HepG2 (cell line): Measurements from ENCODE around the gene VIPR1. TPM values are rescaled to one million over a fixed set of nuclear protein-coding genes. Genes with fewer than 3 reads are reported as not detected.

Experiments used
- ATAC-seq: fragments of 200-7000 bp; cut with Tn5 transposase; 3 replicates; pipeline ENCODE4 v1.9.1; 2020; ENCODE audit warnings: mild to moderate bottlenecking, moderate library complexity
- BruUV-seq: library from RNA; stranded (reverse); fragments of 400-500 nt; replicated peaks from 2 replicates; lab custom pipeline; 2021; lab: Mats Ljungman, UMichigan
- CTCF ChIA-PET: fragments of 300-600 bp; formaldehyde crosslinking; extraction: SDS; loops from one replicate; lab custom pipeline; 2021; ENCODE audit warnings: low total read pairs, inconsistent platforms, low intra/inter-chr PET ratio; lab: Yijun Ruan, JAX
- POLR2A ChIA-PET: fragments of 350-600 bp; sonication (Branson Sonifier 250); formaldehyde crosslinking; loops from one replicate; lab custom pipeline; 2020; ENCODE audit warnings: antibody characterized with exemption, inconsistent platforms; lab: Yijun Ruan, JAX
- DNase-seq: peaks from one replicate; pipeline ENCODE4 v3.0.0-alpha.2; 2015; ENCODE audit warnings: low spot score
- FAIRE-seq: peaks from 3 replicates; lab custom pipeline; 2011; peaks lifted over from hg19 to GRCh38; lab: Jason Lieb, UNC
- H2AFZ ChIP-seq: one replicate; pipeline ENCODE4 v1.6.1; 2011; ENCODE audit warnings: low read length, inconsistent platforms
- H3K27ac ChIP-seq: fragments of 300-600 bp; 3 replicates; pipeline ENCODE4 v1.8.0; 2011; ENCODE audit warnings: mixed run types, mild to moderate bottlenecking, mixed read lengths, low read length, inconsistent platforms; ENCODE audit not compliant: insufficient read depth; ENCODE audit errors: extremely low read length
- H3K27me3 ChIP-seq, 2 experiments: fragments of 200-600 bp in 1 of 2; 2 replicates in 1 of 2; 3 replicates in 1 of 2; pipeline versions ENCODE4 v1.6.0 to v1.8.0; 2011; ENCODE audit warnings: low read length in 2 of 2, mild to moderate bottlenecking in 2 of 2, moderate library complexity in 2 of 2, inconsistent platforms in 1 of 2; ENCODE audit not compliant: insufficient read depth in 2 of 2, control insufficient read depth in 1 of 2
- H3K36me3 ChIP-seq, 2 experiments: fragments of 200-600 bp in 1 of 2; replicated peaks in 1 of 2; 2 replicates in 1 of 2; 3 replicates in 1 of 2; pipeline versions ENCODE4 v1.5.1 to v1.8.0; 2011; ENCODE audit warnings: low read length in 2 of 2, inconsistent platforms in 1 of 2; ENCODE audit not compliant: insufficient read depth in 2 of 2, control insufficient read depth in 1 of 2
- H3K4me1 ChIP-seq: 2 replicates; pipeline ENCODE4 v1.5.1; 2012; ENCODE audit warnings: low read length, inconsistent platforms; ENCODE audit not compliant: insufficient read depth
- H3K4me2 ChIP-seq: 2 replicates; pipeline ENCODE4 v1.6.0; 2011; ENCODE audit warnings: low read depth, low read length, inconsistent platforms
- H3K4me3 ChIP-seq, 3 experiments: fragments of 200-600 bp in 1 of 3; sonication (generic), shearing (Covaris generic) in 1 of 3; replicated peaks in 1 of 3; 2 replicates each; pipeline ENCODE4 v1.5.1; 2011 to 2016; ENCODE audit warnings: low read length in 3 of 3, inconsistent platforms in 2 of 3, low read depth in 2 of 3, mild to moderate bottlenecking in 2 of 3, control low read depth in 1 of 3, mixed read lengths in 1 of 3; ENCODE audit not compliant: insufficient read depth in 1 of 3
- H3K79me2 ChIP-seq: one replicate; pipeline ENCODE4 v1.6.1; 2011; ENCODE audit warnings: low read length, inconsistent platforms; ENCODE audit not compliant: insufficient read depth
- H3K9ac ChIP-seq: 2 replicates; pipeline ENCODE4 v1.6.0; 2011; ENCODE audit warnings: mild to moderate bottlenecking, low read depth, low read length, inconsistent platforms; ENCODE audit not compliant: insufficient read depth
- H3K9me3 ChIP-seq: 2 replicates; pipeline ENCODE4 v1.5.1; 2012; ENCODE audit warnings: mild to moderate bottlenecking, low read length
- H4K20me1 ChIP-seq: 2 replicates; pipeline ENCODE4 v1.6.0; 2011; ENCODE audit warnings: inconsistent platforms, mild to moderate bottlenecking, low read length, moderate library complexity; ENCODE audit not compliant: insufficient read depth
- ELF1 ChIP-seq: sonication (generic); formaldehyde crosslinking; IDR thresholded peaks from 2 replicates; pipeline ENCODE4 v1.4.0; 2020; ENCODE audit warnings: missing genetic modification reagents
- KAT8 ChIP-seq: IDR thresholded peaks from 2 replicates; pipeline ENCODE4 v1.6.1; 2016; ENCODE audit warnings: missing genetic modification reagents, missing compliant biosample characterization
- POGK ChIP-seq: sonication (generic); formaldehyde crosslinking; conservative IDR thresholded peaks from 2 replicates; pipeline ENCODE4 v1.8.0; 2022; ENCODE audit warnings: mild to moderate bottlenecking, moderate library complexity, missing genetic modification reagents
- RFX1 ChIP-seq: fragments of 450-650 bp; IDR thresholded peaks from 2 replicates; pipeline ENCODE4 v1.6.1; 2017
- SAFB2 ChIP-seq: sonication (generic); formaldehyde crosslinking; IDR thresholded peaks from 2 replicates; pipeline ENCODE4 v1.5.1; 2020; ENCODE audit warnings: missing genetic modification reagents, low read depth, mild to moderate bottlenecking, borderline replicate concordance
- THAP9 ChIP-seq: sonication (generic); formaldehyde crosslinking; IDR thresholded peaks from 2 replicates; pipeline ENCODE4; 2020; ENCODE audit warnings: missing genetic modification reagents, mild to moderate bottlenecking, borderline replicate concordance
- ZBTB7B ChIP-seq: sonication (generic); formaldehyde crosslinking; IDR thresholded peaks from 2 replicates; pipeline ENCODE4 v1.4.0; 2020; ENCODE audit warnings: missing genetic modification reagents
- ZKSCAN5 ChIP-seq: sonication (generic); formaldehyde crosslinking; IDR thresholded peaks from 2 replicates; pipeline ENCODE4 v1.5.1; 2020; ENCODE audit warnings: mild to moderate bottlenecking, missing genetic modification reagents
- ZNF335 ChIP-seq: sonication (generic); formaldehyde crosslinking; IDR thresholded peaks from 2 replicates; pipeline ENCODE4 v1.4.0; 2020; ENCODE audit warnings: missing genetic modification reagents
- ZNF33B ChIP-seq: sonication (generic); formaldehyde crosslinking; IDR thresholded peaks from 2 replicates; pipeline ENCODE4 v1.5.1; 2020; ENCODE audit warnings: mild to moderate bottlenecking, missing genetic modification reagents
- ZNF724P ChIP-seq: sonication (generic); formaldehyde crosslinking; IDR thresholded peaks from 2 replicates; pipeline ENCODE4 v1.8.0; 2022; ENCODE audit warnings: missing genetic modification reagents, borderline replicate concordance
- ZNF891 ChIP-seq: sonication (generic); formaldehyde crosslinking; IDR thresholded peaks from 2 replicates; pipeline ENCODE4 v1.5.0; 2020; ENCODE audit warnings: mild to moderate bottlenecking, missing genetic modification reagents
- WGBS: methylation state at CpG from one replicate; pipeline ENCODE4 v1.1.6; 2017; ENCODE audit warnings: low lambda C conversion rate; 5-methylcytosine and 5-hydroxymethylcytosine counted together
- in situ Hi-C: cut with HindIII; loops from 2 replicates; pipeline ENCODE4 v1.10.0; 2017; ENCODE audit warnings: low pct_unique_long_range_greater_than_20kb; ENCODE audit not compliant: extremely low pct_ligation_motif_present
- intact Hi-C: fragments of 100-400 bp; cut with micrococcal nuclease; formaldehyde crosslinking; loops from one replicate; pipeline ENCODE4 v1.10.0; 2022; ENCODE audit not compliant: unreplicated experiment
- polyA plus RNA-seq, 8 experiments: library from polyadenylated mRNA; depleted of rRNA in 3 of 8; stranded (reverse) in 7 of 8; unstranded in 1 of 8; fragments of >200 nt; fragmentation: Illumina TruSeq in 4 of 8; extraction: Trizol in 4 of 8; gene quantifications; 2 replicates each; pipeline versions ENCODE4 v1.2.1 to v1.2.3, GENCODE V29; 2011 to 2016; ENCODE audit warnings: low read depth in 4 of 8, missing spikeins in 1 of 8, mixed read lengths in 1 of 8; ENCODE audit not compliant: insufficient read depth in 1 of 8
- total RNA-seq, 5 experiments: library from RNA; depleted of rRNA; stranded (reverse); fragments of >200 nt; fragmentation: Illumina TruSeq; extraction: Trizol; gene quantifications; 2 replicates each; pipeline ENCODE4 v1.2.3, GENCODE V29; 2016; ENCODE audit warnings: low read depth in 1 of 5

The VIPR1 gene
- total and polyA plus RNA-seq, 2 of the 13 experiments (the other 11 are each of a cell fraction or from before 2014, with no cell fraction given) = 0.04 to 0.11 TPM

- 24% methylated on average over 3 of the region's 4 CpGs for WGBS
- Histone ChIP-seq H3K4me3 (no peak overlapping the region), H3K4me2 (no peak overlapping the region), H3K27me3 (peaks cover 2 to 32% of the 10 kb centered on the region in 2 experiments; a peak in 3 of 5 replicates), H4K20me1 (no peaks in the 10 kb centered on the region), H3K36me3 (no peaks in the 10 kb centered on the region), H3K4me1 (peaks cover 27% of the 10 kb centered on the region), H3K9me3 (no peaks in the 10 kb centered on the region), H3K27ac (no peak overlapping the region), H3K9ac (no peak overlapping the region), H2AFZ (no peak overlapping the region), H3K79me2 (no peaks in the 10 kb centered on the region)
- ChIA-PET POLR2A (no interaction called here), CTCF (no interaction called here)
- DNase-seq = no peak
- intact Hi-C loops (no loop called here), in situ Hi-C loops (no loop called here)
- ATAC-seq = no peak
- no TSS peak for BruUV-seq
- FAIRE-seq = no peak
- no peak for TF ChIP-seq KAT8
- no peak for TF ChIP-seq ZNF33B (CRISPR knock-in tag)
- TF ChIP-seq ZNF724P (CRISPR knock-in tag) = no peak
- no peak for TF ChIP-seq THAP9 (CRISPR knock-in tag)
Measured at GRCh38 chr3:42505849-42506410, 3.5 kb downstream of the VIPR1 start.

DNA sequence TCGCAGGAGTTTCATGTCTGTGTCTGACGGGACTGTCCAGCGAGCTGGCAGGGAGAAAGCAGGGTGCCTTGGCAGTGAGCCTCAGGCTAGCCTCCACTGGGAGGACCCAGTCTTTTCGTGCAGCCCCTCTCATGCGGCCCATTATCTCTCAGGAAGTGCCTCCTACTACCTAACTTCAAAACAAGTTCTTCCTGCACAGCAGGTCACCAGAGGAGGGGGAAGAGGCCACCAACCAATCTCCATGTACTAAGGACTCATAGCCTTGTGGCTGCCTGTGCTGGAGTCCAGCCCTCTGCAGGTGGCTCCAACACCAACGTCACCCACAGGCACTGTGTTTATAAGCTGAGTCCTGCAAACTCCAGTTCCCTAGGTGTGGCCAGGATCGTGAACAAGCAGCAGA is 4.8 kb downstream of the VIPR1 start:
- Histone ChIP-seq H3K27ac (no peak overlapping the region), H2AFZ (no peak overlapping the region), H3K9ac (no peak overlapping the region), H3K27me3 (peaks cover 0 to 20% of the 10 kb centered on the region in 2 experiments; a peak in 4 of 5 replicates), H3K4me2 (no peak overlapping the region), H4K20me1 (no peaks in the 10 kb centered on the region), H3K79me2 (no peaks in the 10 kb centered on the region), H3K9me3 (no peaks in the 10 kb centered on the region), H3K4me3 (no peak overlapping the region), H3K4me1 (peaks cover 19% of the 10 kb centered on the region), H3K36me3 (no peaks in the 10 kb centered on the region)
- ATAC-seq (peak; percentile 44), DNase-seq (no peak), FAIRE-seq (no peak)
- WGBS = 30% methylated on average over 4 of the region's 7 CpGs
- intact Hi-C loops = no loop called here
- ChIA-PET POLR2A (no interaction called here), CTCF (no interaction called here)
- in situ Hi-C loops = no loop called here
- no TSS peak for BruUV-seq
- no peak for TF ChIP-seq ZBTB7B
- no peak for TF ChIP-seq POGK (CRISPR knock-in tag)
- TF ChIP-seq SAFB2 (CRISPR knock-in tag) = no peak
- TF ChIP-seq ZNF891 (CRISPR knock-in tag) = no peak
- TF ChIP-seq ZNF335 (CRISPR knock-in tag) = no peak
- no peak for TF ChIP-seq RFX1
- TF ChIP-seq ELF1 (CRISPR knock-in tag) = no peak
- no peak for TF ChIP-seq ZKSCAN5 (CRISPR knock-in tag)
